ENCODE measurements around the gene GSAP.

GSAP gene

GRCh38 chr7:77434570-77435275, 18.6 kb upstream of the GSAP start:
- DNase-seq = peak; percentile 69

GRCh38 chr7:77433901-77434300, 17.8 kb upstream of the GSAP start:
- DNase-seq = no peak

- no peak for DNase-seq
Measured at GRCh38 chr7:77430927-77431326, 14.8 kb upstream of the GSAP start.

DNA sequence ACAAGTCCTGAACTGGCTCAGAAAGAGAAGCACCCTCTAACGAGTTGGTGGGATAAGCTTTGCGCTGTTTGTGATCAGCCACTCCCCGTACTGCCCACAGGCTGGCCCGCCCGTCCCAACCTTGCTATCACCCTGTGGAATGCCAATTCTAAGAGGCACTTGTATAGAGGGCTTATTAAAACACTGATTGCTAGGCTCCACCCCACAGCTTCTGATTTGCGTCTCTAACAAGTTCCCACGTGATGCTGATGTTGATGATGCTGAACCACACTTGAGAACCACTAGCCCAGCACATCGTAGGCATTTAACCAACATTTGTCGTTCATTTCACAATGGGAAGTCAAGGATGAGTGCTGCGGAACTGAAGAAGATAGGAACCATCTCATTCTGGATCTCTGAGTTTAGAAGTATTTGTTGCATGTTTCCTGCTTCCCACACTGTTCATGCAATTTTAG, 12.7 kb upstream of the GSAP start:
- DNase-seq = no peak

DNA sequence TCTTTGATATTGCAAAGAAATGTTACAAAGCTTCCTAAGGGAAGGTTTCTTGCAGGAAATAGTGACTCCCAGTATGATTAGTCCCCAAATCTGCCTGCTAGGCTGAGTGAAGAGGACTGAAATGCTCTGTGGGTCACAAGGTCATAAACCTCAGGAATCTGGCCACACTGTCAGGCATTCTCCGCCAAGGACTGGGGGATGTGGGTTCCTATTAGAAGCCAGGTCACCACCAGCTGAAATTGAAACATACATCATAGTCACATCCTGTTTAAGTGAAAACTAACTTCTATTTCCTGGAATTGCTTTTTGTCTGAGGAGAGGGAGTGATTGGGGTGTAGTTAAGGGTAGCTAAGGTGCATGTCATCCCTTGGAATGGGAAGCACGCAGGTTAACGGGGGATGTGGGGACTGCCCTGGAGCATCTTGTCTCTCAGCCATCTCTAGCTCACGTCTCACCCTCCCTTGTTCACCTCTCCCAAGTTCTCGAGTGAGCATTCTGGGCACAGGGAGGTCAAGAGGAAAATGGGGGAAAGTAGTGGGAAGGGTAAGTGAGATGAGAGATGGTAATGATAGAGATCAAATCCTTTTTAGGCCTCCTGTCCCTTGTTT, 12.0 kb upstream of the GSAP start:
- DNase-seq = peak; percentile 9

GRCh38 chr7:77426521-77427051, 10.4 kb upstream of the GSAP start:
- no peak for DNase-seq

DNA sequence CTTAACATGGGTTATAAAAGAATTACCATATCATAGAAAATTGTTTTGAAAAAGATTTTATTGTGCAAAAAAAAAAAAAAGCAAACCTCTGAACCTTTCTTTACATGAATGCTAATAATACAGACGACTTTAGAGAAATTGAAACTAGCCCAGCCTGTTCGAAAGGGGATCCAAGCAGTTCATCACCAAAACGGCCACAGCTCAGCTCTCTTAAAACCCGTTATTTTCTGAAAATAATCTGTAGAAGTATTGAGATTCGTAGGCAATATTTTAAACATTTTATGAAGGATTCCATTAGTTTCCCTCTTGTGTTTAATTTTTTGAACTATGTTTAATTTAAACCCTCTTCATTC, 9.9 kb upstream of the GSAP start:
- DNase-seq = no peak

DNA sequence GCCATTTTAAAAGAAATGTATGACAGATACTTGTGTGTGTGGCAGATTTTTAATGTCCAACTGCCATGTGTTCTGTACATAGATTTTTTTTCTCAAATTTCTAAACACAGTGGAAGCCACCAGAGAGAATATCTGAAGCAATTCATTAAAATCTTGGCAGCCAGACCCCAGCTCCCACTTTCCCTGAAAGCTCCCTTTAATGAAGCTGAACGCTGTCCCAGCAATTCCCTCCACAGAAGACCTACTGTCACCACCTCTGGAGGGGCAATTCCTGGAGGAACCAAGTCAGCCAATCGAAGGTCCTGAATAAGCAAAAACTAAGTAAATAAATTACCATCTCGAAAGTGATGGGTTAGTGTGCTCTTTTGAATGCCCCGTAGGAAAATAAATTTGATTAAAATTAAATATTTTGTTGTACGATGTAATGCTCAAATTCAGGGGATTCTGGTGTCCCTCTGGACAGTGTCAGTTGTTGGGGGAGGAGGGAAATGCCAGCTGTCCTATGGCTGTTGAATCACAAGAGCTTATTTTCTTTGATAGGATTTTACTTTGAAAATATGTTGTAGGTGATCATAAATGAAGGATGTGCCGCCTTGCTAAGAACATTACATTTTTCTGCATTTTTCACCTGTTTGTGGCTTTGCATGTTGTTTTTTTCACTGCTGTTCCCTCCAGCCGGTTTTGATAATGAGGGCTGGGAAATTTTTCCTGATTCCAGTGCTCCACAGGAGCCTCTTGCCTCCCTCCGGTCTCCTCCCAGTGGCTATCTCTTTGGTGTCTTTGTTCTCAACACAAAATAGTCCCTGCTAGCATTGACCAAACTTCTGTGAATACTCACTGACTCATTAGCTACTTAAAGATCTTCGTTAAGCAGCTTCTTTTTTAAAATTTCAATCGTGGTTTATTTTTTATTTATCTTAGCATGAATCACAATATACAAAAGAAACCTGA, 9.2 kb upstream of the GSAP start:
- no peak for DNase-seq

GRCh38 chr7:77422500-77422899, 6.4 kb upstream of the GSAP start:
- DNase-seq = no peak

- DNase-seq = no peak
Measured at GRCh38 chr7:77420986-77421672, 5.0 kb upstream of the GSAP start.

DNA sequence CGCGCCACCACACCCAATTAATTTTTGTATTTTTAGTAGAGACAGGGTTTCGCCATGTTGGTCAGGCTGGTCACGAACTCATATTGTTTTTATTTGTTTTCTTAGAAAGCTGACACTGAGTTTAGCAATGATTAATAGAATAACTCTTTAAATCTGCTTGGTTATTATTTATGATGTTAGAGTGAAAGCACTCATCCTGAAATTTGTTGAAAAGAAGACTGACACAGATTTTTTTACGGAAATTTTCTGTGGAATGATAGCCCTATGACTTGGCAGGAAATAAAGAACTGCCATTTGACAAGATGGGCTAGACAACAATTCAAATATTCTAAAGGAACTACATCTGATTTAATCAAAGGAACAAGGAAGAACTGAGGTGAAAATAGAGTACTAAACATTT, 4.3 kb upstream of the GSAP start:
- no peak for DNase-seq

DNA sequence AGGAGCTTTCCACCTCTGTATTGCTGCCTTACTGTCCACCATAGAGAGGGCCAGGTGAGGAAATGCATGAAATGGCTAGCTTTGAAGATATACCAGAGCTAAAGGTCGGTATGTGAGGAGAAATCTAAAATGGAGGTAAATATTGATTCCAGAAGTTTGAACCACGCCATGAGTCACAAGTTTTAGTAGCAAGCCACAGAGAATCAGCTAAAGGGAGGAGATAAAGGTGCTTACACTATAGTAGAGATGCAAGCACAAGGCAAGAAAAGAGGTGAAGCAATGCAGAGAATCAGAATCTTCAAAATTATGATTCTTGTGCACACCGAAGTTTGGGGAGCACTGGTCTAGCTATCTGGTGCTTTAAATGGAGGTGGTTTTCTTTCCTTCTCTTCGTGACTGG, 3.0 kb upstream of the GSAP start:
- DNase-seq = no peak

DNA sequence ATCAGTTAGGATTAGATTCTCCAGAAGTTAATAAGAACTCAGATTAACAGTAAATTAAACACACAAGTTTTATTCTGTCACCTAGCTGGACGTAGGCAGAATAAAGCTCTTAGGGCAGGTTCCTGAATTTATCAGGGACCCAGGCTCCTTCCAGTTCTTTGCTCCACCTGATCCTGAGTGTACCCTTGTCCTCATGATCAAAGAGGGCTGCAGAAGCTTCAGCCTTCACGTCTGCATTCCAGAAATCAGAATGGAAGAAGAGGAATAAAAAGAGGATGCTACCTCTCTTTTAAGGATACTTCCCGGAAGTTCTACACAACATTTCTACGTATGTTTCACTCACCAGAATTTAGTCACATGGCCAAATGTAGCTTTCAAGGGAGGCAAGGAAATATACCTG, 1.7 kb upstream of the GSAP start:
- DNase-seq = no peak

DNA sequence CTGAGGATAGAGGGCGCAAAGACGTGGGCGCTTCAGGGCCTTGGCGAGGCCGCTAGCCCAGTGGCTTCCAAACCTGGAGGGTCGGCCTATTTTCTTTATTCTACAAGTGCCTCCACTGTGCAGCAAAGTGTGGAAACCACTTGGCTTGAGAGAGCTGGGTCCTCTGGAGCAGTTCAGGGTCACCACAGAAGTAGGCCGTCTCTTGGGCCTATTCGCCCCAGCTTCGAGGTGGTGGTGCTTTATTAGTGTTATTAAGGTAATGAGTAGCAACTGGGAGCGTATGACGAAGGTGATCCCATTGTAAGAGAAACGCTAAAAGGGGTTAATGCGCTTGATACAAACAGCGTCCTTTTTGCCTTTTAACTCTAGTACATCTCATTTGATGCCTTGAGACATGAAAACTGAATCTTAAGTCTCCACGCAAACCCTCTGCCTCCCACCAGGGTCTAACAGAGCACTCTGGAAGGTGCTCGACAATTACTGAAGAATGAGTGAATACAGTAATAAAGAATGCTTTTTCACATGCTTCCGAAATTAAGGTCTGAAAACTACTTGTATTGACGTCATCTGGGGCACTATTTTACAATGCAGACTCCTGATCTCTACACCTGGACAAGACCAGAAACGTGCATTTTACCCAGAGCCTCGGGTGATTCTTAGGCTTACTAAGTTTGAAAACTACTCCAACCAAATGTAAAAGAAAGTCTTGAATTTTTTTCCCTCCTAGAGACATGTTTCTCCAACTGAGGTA, 647 bp upstream of the GSAP start:
- peak; percentile 53 for DNase-seq

DNA sequence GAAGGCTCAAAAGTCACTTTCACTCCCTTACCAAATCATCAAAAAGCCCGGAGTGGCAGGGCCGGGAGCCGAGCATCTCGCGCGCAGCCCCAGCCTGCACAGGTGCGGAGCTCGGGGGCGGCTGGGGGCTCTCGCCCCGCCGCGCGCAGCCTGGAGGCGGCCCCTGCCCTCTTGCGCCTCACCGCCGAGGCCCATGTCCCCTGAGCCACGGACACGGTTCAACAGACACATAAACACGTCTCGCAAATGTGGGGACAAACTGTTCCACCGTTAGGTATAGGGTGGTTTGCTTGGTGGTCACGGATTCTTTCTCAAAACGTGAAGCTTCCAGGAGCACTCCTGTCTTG, 700 bp downstream of the GSAP start:
- peak; percentile 27 for DNase-seq

GRCh38 chr7:77413861-77414424, 2.2 kb downstream of the GSAP start:
- no peak for DNase-seq

GRCh38 chr7:77413128-77413527, 3.0 kb downstream of the GSAP start:
- no peak for DNase-seq

DNA sequence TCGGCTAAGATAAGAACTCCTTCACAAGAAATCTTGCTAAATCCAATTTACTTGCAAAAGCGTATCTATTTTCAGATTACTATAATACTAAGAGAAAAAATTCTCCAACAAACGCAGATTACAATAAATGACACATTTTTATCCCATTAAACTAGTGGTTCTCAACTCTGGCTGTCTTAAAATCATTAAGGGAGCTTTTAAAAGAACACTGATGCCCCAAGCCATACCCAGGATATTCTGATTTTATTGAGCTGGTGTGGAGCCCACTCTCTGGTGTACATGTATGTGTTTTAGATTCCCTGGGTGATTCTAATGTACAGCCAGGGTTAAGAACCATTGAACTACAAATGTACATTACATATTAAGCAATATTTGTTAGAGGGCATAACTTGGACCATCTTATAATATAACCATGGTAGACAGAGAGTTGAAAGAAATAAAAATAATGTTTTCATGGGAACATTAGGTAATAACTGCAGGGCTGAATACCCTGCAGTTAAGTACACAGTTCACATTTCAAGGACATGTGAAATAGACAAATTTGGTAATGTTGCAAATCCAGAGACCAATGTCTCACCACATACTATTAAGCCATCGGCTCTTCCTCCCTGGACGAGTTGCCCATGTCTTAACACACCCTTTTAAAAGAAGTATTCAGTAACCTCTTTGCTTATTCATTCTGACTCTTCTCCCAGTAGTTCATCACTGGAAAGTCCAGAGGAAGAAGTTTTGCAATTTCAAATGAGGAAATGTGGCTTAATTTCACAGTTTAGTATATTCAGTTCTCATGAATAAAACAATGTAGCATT, 6.2 kb downstream of the GSAP start:
- no peak for DNase-seq

DNA sequence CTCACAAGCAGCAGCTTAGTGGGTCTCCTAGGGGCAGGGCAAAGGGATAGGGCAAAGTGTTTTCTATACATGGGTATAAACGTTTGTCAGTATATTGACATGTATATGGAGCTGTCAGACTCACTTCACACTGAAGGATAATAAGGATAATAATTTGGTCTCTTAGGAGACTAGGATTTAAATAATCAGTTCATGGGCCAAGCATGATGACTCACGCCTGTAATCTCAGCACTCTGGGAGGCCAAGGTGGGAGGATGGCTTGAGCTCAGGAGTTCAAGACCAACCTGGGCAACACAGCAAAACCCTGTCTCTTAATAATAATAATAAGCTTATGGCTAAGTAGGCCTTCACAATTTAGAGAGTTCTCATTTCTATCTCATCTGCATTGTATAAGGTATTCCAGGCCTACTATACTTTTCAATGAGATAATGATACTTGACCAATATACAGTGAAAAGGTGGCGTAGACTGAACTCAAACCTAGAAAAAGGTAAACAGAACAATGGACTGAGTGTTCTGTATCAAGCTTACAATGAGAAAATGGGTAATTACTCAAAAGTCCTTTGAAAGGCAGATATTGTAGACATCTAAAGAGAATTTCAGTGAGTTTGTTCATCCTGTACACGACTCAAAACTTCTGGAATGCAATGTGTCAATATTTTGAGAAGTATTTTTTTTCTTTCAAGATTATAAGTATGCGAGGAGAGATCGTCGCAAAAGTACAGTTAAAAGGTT, 7.0 kb downstream of the GSAP start:
- DNase-seq = no peak

DNA sequence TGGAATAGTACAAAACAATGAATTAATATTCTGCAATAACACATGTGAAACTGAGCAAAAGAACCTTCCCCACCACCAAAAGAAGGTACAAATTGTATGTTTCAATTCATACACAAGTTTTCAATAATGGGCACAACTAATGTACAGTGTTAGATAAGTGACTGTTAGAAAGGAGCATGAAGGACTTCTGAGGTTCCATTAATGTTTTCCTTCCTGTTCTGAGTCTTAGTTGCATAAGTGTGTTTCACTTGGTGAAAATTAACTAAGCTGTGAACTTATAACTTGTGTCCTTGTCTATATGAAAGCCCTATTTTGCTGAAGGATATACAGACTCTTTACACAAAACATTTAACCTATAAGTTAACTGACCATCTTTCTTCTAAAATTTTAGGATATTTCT, 8.2 kb downstream of the GSAP start:
- no peak for DNase-seq
